HCT116 (cell line): Measurements from ENCODE around the gene PLD5. TPM values are rescaled to one million over a fixed set of nuclear protein-coding genes. Genes with fewer than 3 reads are reported as not detected.

Source experiments
- ATAC-seq: fragments of 200-7000 bp; cut with Tn5 transposase; 2 replicates; pipeline ENCODE4 v1.9.1; 2020; ENCODE audit warnings: mild to moderate bottlenecking, moderate library complexity
- BruUV-seq: library from RNA; stranded (reverse); fragments of 400-500 nt; replicated peaks from 2 replicates; lab custom pipeline; 2021; lab: Mats Ljungman, UMichigan
- CTCF ChIA-PET: fragments of 300-600 bp; sonication (Branson Sonifier 250); formaldehyde crosslinking; loops from one replicate; lab custom pipeline; 2021; ENCODE audit warnings: antibody characterized with exemption; lab: Charles Lee
- POLR2A ChIA-PET: fragments of 300-600, 350-600 bp; sonication (Branson Sonifier 250); formaldehyde crosslinking; loops from one replicate; lab custom pipeline; 2021; ENCODE audit warnings: antibody characterized with exemption; lab: Charles Lee
- RAD21 ChIA-PET, 2 experiments: fragments of 300-600 bp; sonication (Branson Sonifier 250); formaldehyde crosslinking; loops; one replicate each; lab custom pipeline; 2023; ENCODE audit warnings: low total read pairs in 2 of 2; ENCODE audit not compliant: uncharacterized antibody in 2 of 2, unreplicated experiment in 2 of 2, low non-redundant PET in 1 of 2; lab: Charles Lee
- DNase-seq: peaks from one replicate; pipeline ENCODE4 v3.0.0-alpha.2; 2010; ENCODE audit warnings: low read depth, low spot score
- H2AFZ ChIP-seq: fragments of 200-600 bp; shearing (Covaris generic), sonication (generic); 2 replicates; pipeline ENCODE4 v1.6.1; 2017; ENCODE audit warnings: low read depth, mixed run types, mixed read lengths, antibody characterized with exemption, low read length; ENCODE audit not compliant: poor library complexity, severe bottlenecking
- H3K27ac ChIP-seq: 2 replicates; pipeline ENCODE4 v1.5.1; 2012; ENCODE audit warnings: low read depth, low read length
- H3K27me3 ChIP-seq: fragments of 200-600 bp; sonication (generic); 2 replicates; pipeline ENCODE4 v1.6.1; 2016; ENCODE audit warnings: mixed run types, low read length, mixed read lengths; ENCODE audit not compliant: insufficient read depth
- H3K36me3 ChIP-seq, 2 experiments: fragments of 200-500 bp in 1 of 2; fragments of 200-600 bp in 1 of 2; sonication (Bioruptor generic) in 1 of 2; sonication (generic) in 1 of 2; 2 replicates each; pipeline versions ENCODE4 v1.5.1 to v1.6.1; 2014 to 2016; ENCODE audit warnings: low read length in 2 of 2, inconsistent platforms in 1 of 2, mixed read lengths in 1 of 2, mixed run types in 1 of 2; ENCODE audit not compliant: insufficient read depth in 2 of 2, control insufficient read depth in 1 of 2
- H3K4me1 ChIP-seq, 2 experiments: fragments of 200-600 bp in 1 of 2; sonication (generic) in 1 of 2; 2 replicates each; pipeline versions ENCODE4 v1.5.1 to v1.6.1; 2012 to 2017; ENCODE audit warnings: low read length in 2 of 2, inconsistent platforms in 1 of 2, mild to moderate bottlenecking in 1 of 2, mixed read lengths in 1 of 2, mixed run types in 1 of 2, moderate library complexity in 1 of 2; ENCODE audit not compliant: insufficient read depth in 2 of 2, control insufficient read depth in 1 of 2
- H3K4me2 ChIP-seq: fragments of 200-600 bp; sonication (generic); 2 replicates; pipeline ENCODE4 v1.6.1; 2017; ENCODE audit warnings: mixed run types, low read length, mixed read lengths
- H3K4me3 ChIP-seq, 2 experiments: fragments of 200-600 bp in 1 of 2; sonication (generic) in 1 of 2; replicated peaks in 1 of 2; 2 replicates each; pipeline ENCODE4 v1.5.1; 2011 to 2016; ENCODE audit warnings: low read length in 2 of 2, control low read depth in 1 of 2, low read depth in 1 of 2, mild to moderate bottlenecking in 1 of 2, mixed read lengths in 1 of 2, mixed run types in 1 of 2
- H3K79me2 ChIP-seq: fragments of 200-600 bp; sonication (generic); 2 replicates; pipeline ENCODE4 v1.6.1; 2017; ENCODE audit warnings: mild to moderate bottlenecking, mixed run types, low read length, moderate library complexity, mixed read lengths; ENCODE audit not compliant: insufficient read depth
- H3K9ac ChIP-seq: fragments of 200-600 bp; sonication (generic); 2 replicates; pipeline ENCODE4 v1.6.1; 2016; ENCODE audit warnings: low read length, mixed read lengths
- H3K9me2 ChIP-seq: fragments of 200-600 bp; sonication (generic), shearing (Covaris generic); 2 replicates; pipeline ENCODE4 v1.6.1; 2017; ENCODE audit warnings: mixed run types, mild to moderate bottlenecking, moderate library complexity; ENCODE audit not compliant: insufficient read depth
- H3K9me3 ChIP-seq, 2 experiments: fragments of 200-500 bp in 1 of 2; fragments of 200-600 bp in 1 of 2; sonication (Bioruptor generic) in 1 of 2; sonication (generic) in 1 of 2; 2 replicates each; pipeline ENCODE4 v1.6.1; 2014 to 2017; ENCODE audit warnings: low read length in 2 of 2, mixed read lengths in 2 of 2, inconsistent platforms in 1 of 2, low read depth in 1 of 2, mild to moderate bottlenecking in 1 of 2, mixed run types in 1 of 2, moderate library complexity in 1 of 2; ENCODE audit not compliant: control insufficient read depth in 1 of 2, insufficient read depth in 1 of 2
- H4K20me1 ChIP-seq: fragments of 200-600 bp; sonication (generic), shearing (Covaris generic); 2 replicates; pipeline ENCODE4 v1.6.1; 2017; ENCODE audit warnings: mixed run types, mild to moderate bottlenecking, moderate library complexity; ENCODE audit not compliant: insufficient read depth
- CEBPB ChIP-seq: IDR thresholded peaks from 2 replicates; pipeline ENCODE4 v1.6.1; 2012; ENCODE audit warnings: low read depth
- ELF1 ChIP-seq: IDR thresholded peaks from 2 replicates; pipeline ENCODE4 v1.6.1; 2012; ENCODE audit warnings: low read depth, borderline replicate concordance
- EZH2phosphoT487 ChIP-seq: fragments of 200-600 bp; IDR thresholded peaks from 2 replicates; pipeline ENCODE4 v1.6.1; 2018; ENCODE audit warnings: antibody characterized with exemption, borderline replicate concordance
- JUND ChIP-seq: IDR thresholded peaks from 2 replicates; pipeline ENCODE4 v1.6.1; 2012
- SIN3A ChIP-seq: IDR thresholded peaks from 2 replicates; pipeline ENCODE4 v1.6.1; 2012; ENCODE audit warnings: low read depth
- SP1 ChIP-seq: IDR thresholded peaks from 2 replicates; pipeline ENCODE4 v1.6.1; 2012; ENCODE audit warnings: low read depth
- SRF ChIP-seq: IDR thresholded peaks from 2 replicates; pipeline ENCODE4 v1.6.1; 2012; ENCODE audit warnings: low read depth
- TCF7L2 ChIP-seq: IDR thresholded peaks from 2 replicates; pipeline ENCODE4 v1.7.0; 2011; ENCODE audit warnings: borderline replicate concordance, inconsistent platforms; ENCODE audit not compliant: insufficient read depth, insufficient read length; ENCODE audit errors: extremely low read depth
- ZFX ChIP-seq: fragments of 450-650 bp; IDR thresholded peaks from 2 replicates; pipeline ENCODE4 v1.6.1; 2017
- ZNF274 ChIP-seq: fragments of 200-500 bp; sonication (Bioruptor generic); IDR thresholded peaks from 2 replicates; pipeline ENCODE4 v1.6.1; 2014; ENCODE audit warnings: mild to moderate bottlenecking, low read depth, low read length, inconsistent platforms
- intact Hi-C: fragments of 100-400 bp; cut with micrococcal nuclease; formaldehyde crosslinking; loops from 2 replicates; pipeline ENCODE4 v1.10.0; 2022
- total RNA-seq: library from RNA; stranded (reverse); gene quantifications from one replicate; pipeline ENCODE4 v1.2.1, GENCODE V29; 2021; ENCODE audit not compliant: unreplicated experiment
- TF ChIP-seq, protein P1 (sequence below): IDR thresholded peaks from 2 replicates; pipeline ENCODE4 v1.6.1; 2012
- TF ChIP-seq, protein P2 (sequence below): IDR thresholded peaks from 2 replicates; pipeline ENCODE4 v1.6.1; 2012

Gene PLD5
- total RNA-seq, 1 experiment from 2014 or later = not detected

DNA sequence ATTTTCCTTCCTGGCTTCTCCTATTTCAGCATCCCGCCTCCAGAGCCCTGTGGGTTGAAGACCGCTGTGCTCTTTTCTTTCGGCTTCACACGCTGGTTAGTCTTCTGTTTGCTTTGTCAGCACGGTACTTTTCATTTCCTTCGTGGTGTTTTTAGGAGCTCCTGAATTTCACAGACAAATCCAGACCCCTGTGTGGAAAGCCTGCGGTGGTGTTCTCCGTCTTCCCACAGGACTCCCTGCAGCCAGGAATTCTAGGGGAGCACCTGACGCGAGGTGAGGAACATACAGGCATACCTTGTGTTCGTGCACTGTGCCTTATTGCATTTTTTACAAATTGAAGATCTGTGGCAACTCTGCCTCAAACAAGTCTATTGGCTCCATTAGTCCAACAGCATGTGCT is 315.4 kb downstream of the PLD5 start:
- no peak for DNase-seq
- no peak overlapping the region for H3K4me3 ChIP-seq
- H3K27ac ChIP-seq = no peak overlapping the region
- no peak overlapping the region for H3K4me2 ChIP-seq
- H3K4me1 ChIP-seq = no peaks in the 10 kb centered on the region
- TF ChIP-seq CEBPB (no peak), ZFX (no peak)
- TF ChIP-seq, protein P1, sequence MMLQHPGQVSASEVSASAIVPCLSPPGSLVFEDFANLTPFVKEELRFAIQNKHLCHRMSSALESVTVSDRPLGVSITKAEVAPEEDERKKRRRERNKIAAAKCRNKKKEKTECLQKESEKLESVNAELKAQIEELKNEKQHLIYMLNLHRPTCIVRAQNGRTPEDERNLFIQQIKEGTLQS = no peak
- TF ChIP-seq, all 23 proteins: peak for 0
- RAD21 ChIA-PET = no interaction called here
- no TSS peak for BruUV-seq
- POLR2A ChIA-PET = no interaction called here
- no peaks in the 10 kb centered on the region for H3K79me2 ChIP-seq
- H3K9me2 ChIP-seq = no peaks in the 10 kb centered on the region
- H3K36me3 ChIP-seq = no peaks in the 10 kb centered on the region
- peaks cover 34% of the 10 kb centered on the region for H3K27me3 ChIP-seq
- H3K9me3 ChIP-seq = no peaks in the 10 kb centered on the region
- CTCF ChIA-PET = no interaction called here
- intact Hi-C loops = no loop called here
- no peak overlapping the region for H3K9ac ChIP-seq
- H4K20me1 ChIP-seq = no peaks in the 10 kb centered on the region
- ATAC-seq = no peak
- H2AFZ ChIP-seq = no peak overlapping the region

DNA sequence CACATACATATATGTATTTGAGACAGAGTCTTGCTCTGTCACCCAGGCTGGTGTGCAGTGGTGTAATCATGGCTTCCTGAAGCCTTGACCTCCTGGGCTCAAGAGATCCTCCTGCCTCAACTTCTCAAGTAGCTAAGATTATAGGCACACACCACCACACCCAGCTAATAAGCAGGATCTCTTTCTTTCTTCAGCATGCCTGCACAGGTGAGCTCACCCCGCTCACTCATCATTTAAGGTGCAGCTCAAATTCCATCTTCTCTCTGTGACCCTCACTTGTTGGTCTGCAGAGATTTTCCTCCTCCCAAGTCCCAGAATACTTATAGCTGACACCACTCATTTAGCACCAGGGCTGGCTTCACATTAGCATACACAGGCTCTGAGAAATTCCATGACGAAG is 316.5 kb downstream of the PLD5 start:
- Histone ChIP-seq H3K27me3 (peaks cover 28% of the 10 kb centered on the region), H3K9ac (no peak overlapping the region), H3K79me2 (no peaks in the 10 kb centered on the region), H3K36me3 (no peaks in the 10 kb centered on the region), H3K9me3 (no peaks in the 10 kb centered on the region), H2AFZ (no peak overlapping the region), H3K4me3 (no peak overlapping the region), H3K27ac (no peak overlapping the region), H3K4me1 (no peaks in the 10 kb centered on the region), H3K9me2 (no peaks in the 10 kb centered on the region), H3K4me2 (no peak overlapping the region), H4K20me1 (no peaks in the 10 kb centered on the region)
- DNase-seq (no peak), ATAC-seq (no peak)
- POLR2A ChIA-PET = no interaction called here
- BruUV-seq = no TSS peak
- RAD21 ChIA-PET = no interaction called here
- CTCF ChIA-PET = no interaction called here
- intact Hi-C loops = no loop called here
- TF ChIP-seq ELF1 = no peak
- TF ChIP-seq, protein P2, sequence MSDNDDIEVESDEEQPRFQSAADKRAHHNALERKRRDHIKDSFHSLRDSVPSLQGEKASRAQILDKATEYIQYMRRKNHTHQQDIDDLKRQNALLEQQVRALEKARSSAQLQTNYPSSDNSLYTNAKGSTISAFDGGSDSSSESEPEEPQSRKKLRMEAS = no peak
- TF ChIP-seq JUND = no peak
- no peak for TF ChIP-seq ZNF274
- TF ChIP-seq TCF7L2 = no peak
- TF ChIP-seq SRF = no peak
- TF ChIP-seq SIN3A = no peak
- no peak for TF ChIP-seq EZH2phosphoT487
- TF ChIP-seq SP1 = no peak
